SK-N-MC (cell line): Measurements from ENCODE around the gene TAF11L12.
"Not testable (repeated sequence)": the region's sequence is repeated elsewhere in the genome, so short reads cannot be mapped to it uniquely, and the experiment has no call there.

Source experiments
- EZH2 ChIP-seq: fragments of 200-600 bp; sonication (generic); IDR thresholded peaks from one replicate; pipeline ENCODE4 v1.6.1; 2017; ENCODE audit warnings: antibody characterized with exemption
- POLR2AphosphoS5 ChIP-seq: IDR thresholded peaks from 2 replicates; pipeline ENCODE4 v1.6.1; 2012; ENCODE audit warnings: mild to moderate bottlenecking, low read depth, low read length, borderline replicate concordance

GRCh38 chr5:17603880-17604279 lies 6.3 kb upstream of the TAF11L12 start, which contains the start of gene TAF11L11:
- not testable (repeated sequence) for TF ChIP-seq EZH2, POLR2AphosphoS5
